IMR-90 (cell line): ENCODE results near the gene CCNL2. TPM values are rescaled to one million over a fixed set of nuclear protein-coding genes. Genes with fewer than 3 reads are reported as not detected.

Experiments used
- ATAC-seq: fragments of 200-7000 bp; cut with Tn5 transposase; 2 replicates; pipeline ENCODE4 v1.9.1; 2020; ENCODE audit warnings: low read depth, mild to moderate bottlenecking, moderate library complexity
- BruUV-seq: library from RNA; stranded (reverse); fragments of 400-500 nt; replicated peaks from 2 replicates; lab custom pipeline; 2021; lab: Mats Ljungman, UMichigan
- CTCF ChIA-PET: fragments of 300-600 bp; formaldehyde crosslinking; extraction: SDS; loops from one replicate; lab custom pipeline; 2021; ENCODE audit warnings: antibody characterized with exemption; lab: Yijun Ruan, JAX
- POLR2A ChIA-PET: fragments of 300-600 bp; sonication (Branson Sonifier 250); formaldehyde crosslinking; loops from one replicate; lab custom pipeline; 2022; ENCODE audit warnings: antibody characterized with exemption; ENCODE audit not compliant: unreplicated experiment; lab: Charles Lee
- DNase-seq: peaks from one replicate; pipeline ENCODE4 v3.0.0; 2013
- H2AFZ ChIP-seq: replicated peaks from 2 replicates; pipeline ENCODE3; 2013; ENCODE audit warnings: low read length, mild to moderate bottlenecking; ENCODE audit not compliant: poor library complexity
- H2AK5ac ChIP-seq: 2 replicates; pipeline ENCODE4 v1.6.1; 2013; ENCODE audit warnings: low read depth, low read length, inconsistent platforms
- H2AK9ac ChIP-seq: replicated peaks from 2 replicates; pipeline ENCODE3; 2013; ENCODE audit warnings: mild to moderate bottlenecking, low read depth, low read length, moderate library complexity; ENCODE audit not compliant: poor library complexity
- H2BK120ac ChIP-seq: 2 replicates; pipeline ENCODE4 v1.6.1; 2013; ENCODE audit warnings: low read depth, low read length, inconsistent platforms
- H2BK15ac ChIP-seq: 3 replicates; pipeline ENCODE4 v1.6.1; 2013; ENCODE audit warnings: low read depth, low read length, inconsistent platforms
- H2BK20ac ChIP-seq: 2 replicates; pipeline ENCODE4 v1.6.1; 2013; ENCODE audit warnings: low read depth, mild to moderate bottlenecking, inconsistent platforms, low read length, moderate library complexity
- H2BK5ac ChIP-seq: 2 replicates; pipeline ENCODE4 v1.6.1; 2013; ENCODE audit warnings: mild to moderate bottlenecking, low read depth, low read length, inconsistent platforms; ENCODE audit not compliant: poor library complexity, severe bottlenecking
- H3K14ac ChIP-seq: replicated peaks from 2 replicates; pipeline ENCODE4 v1.6.1; 2013; ENCODE audit warnings: low read depth, low read length, inconsistent platforms
- H3K18ac ChIP-seq: 2 replicates; pipeline ENCODE4 v1.6.1; 2013; ENCODE audit warnings: low read depth, low read length, control low read depth
- H3K23ac ChIP-seq: 2 replicates; pipeline ENCODE4 v1.6.1; 2013; ENCODE audit warnings: low read depth, low read length, inconsistent platforms
- H3K27ac ChIP-seq: 2 replicates; pipeline ENCODE4 v1.5.1; 2013; ENCODE audit warnings: mild to moderate bottlenecking, control low read depth, low read length; ENCODE audit not compliant: insufficient read depth
- H3K27me3 ChIP-seq: 2 replicates; pipeline ENCODE4 v1.6.1; 2013; ENCODE audit warnings: low read length; ENCODE audit not compliant: control insufficient read depth, insufficient read depth
- H3K36me3 ChIP-seq: 2 replicates; pipeline ENCODE4 v1.6.1; 2013; ENCODE audit warnings: low read length, mixed read lengths; ENCODE audit not compliant: control insufficient read depth, insufficient read depth
- H3K4ac ChIP-seq: 2 replicates; pipeline ENCODE4 v1.6.1; 2013; ENCODE audit warnings: low read depth, low read length, inconsistent platforms
- H3K4me1 ChIP-seq: 2 replicates; pipeline ENCODE4 v1.6.1; 2013; ENCODE audit warnings: low read length, mixed read lengths; ENCODE audit not compliant: control insufficient read depth, insufficient read depth
- H3K4me2 ChIP-seq: 2 replicates; pipeline ENCODE4 v1.6.1; 2013; ENCODE audit warnings: low read depth, mild to moderate bottlenecking, control low read depth, low read length, moderate library complexity
- H3K4me3 ChIP-seq: 2 replicates; pipeline ENCODE4 v1.5.1; 2013; ENCODE audit warnings: low read depth, mild to moderate bottlenecking, control low read depth, low read length, moderate library complexity; ENCODE audit not compliant: insufficient read depth
- H3K56ac ChIP-seq: 2 replicates; pipeline ENCODE4 v1.6.1; 2013; ENCODE audit warnings: low read length, inconsistent platforms; ENCODE audit not compliant: insufficient read depth; ENCODE audit errors: extremely low read depth
- H3K79me1 ChIP-seq, 2 experiments: 2 replicates each; pipeline ENCODE4 v1.6.1; 2013; ENCODE audit warnings: low read length in 2 of 2, inconsistent platforms in 1 of 2, low read depth in 1 of 2
- H3K9ac ChIP-seq: 2 replicates; pipeline ENCODE4 v1.6.1; 2013; ENCODE audit warnings: low read depth, low read length, control low read depth
- H3K9me1 ChIP-seq: 2 replicates; pipeline ENCODE4 v1.6.1; 2013; ENCODE audit warnings: low read length, inconsistent platforms; ENCODE audit not compliant: insufficient read depth
- H3K9me3 ChIP-seq: 2 replicates; pipeline ENCODE4 v1.6.1; 2013; ENCODE audit warnings: low read length; ENCODE audit not compliant: control insufficient read depth, insufficient read depth
- H4K20me1 ChIP-seq: 2 replicates; pipeline ENCODE4 v1.6.1; 2013; ENCODE audit warnings: low read length, inconsistent platforms; ENCODE audit not compliant: insufficient read depth
- H4K5ac ChIP-seq: 2 replicates; pipeline ENCODE4 v1.6.1; 2013; ENCODE audit warnings: mild to moderate bottlenecking, low read depth, low read length, control low read depth
- H4K8ac ChIP-seq, 2 experiments: 2 replicates each; pipeline ENCODE4 v1.6.1; 2013; ENCODE audit warnings: low read depth in 2 of 2, low read length in 2 of 2, control low read depth in 1 of 2, inconsistent platforms in 1 of 2
- H4K91ac ChIP-seq: 2 replicates; pipeline ENCODE4 v1.6.1; 2013; ENCODE audit warnings: low read depth, low read length, inconsistent platforms; ENCODE audit not compliant: insufficient read depth
- CHD1 ChIP-seq: IDR thresholded peaks from 2 replicates; pipeline ENCODE4 v1.6.1; 2012; ENCODE audit warnings: low read depth, low read length, improper control_type of control experiment
- CTCF ChIP-seq: conservative IDR thresholded peaks from 2 replicates; pipeline ENCODE4 v1.5.1; 2012; ENCODE audit warnings: mild to moderate bottlenecking, low read depth, low read length, improper control_type of control experiment
- MXI1 ChIP-seq: IDR thresholded peaks from 2 replicates; pipeline ENCODE4 v1.6.1; 2012; ENCODE audit warnings: low read depth, mild to moderate bottlenecking, low read length, moderate library complexity, borderline replicate concordance
- NFE2L2 ChIP-seq: fragments of 150-350 bp; IDR thresholded peaks from 2 replicates; pipeline ENCODE4 v1.6.1; 2016; ENCODE audit warnings: low read depth, mild to moderate bottlenecking, low read length
- RCOR1 ChIP-seq: IDR thresholded peaks from 2 replicates; pipeline ENCODE4 v1.6.1; 2012; ENCODE audit warnings: mild to moderate bottlenecking, low read length, improper control_type of control experiment; ENCODE audit not compliant: insufficient replicate concordance
- SMC3 ChIP-seq: fragments of 150-350 bp; IDR thresholded peaks from 2 replicates; pipeline ENCODE4 v1.6.1; 2016; ENCODE audit warnings: low read depth, mild to moderate bottlenecking, antibody characterized with exemption, low read length, moderate library complexity
- WGBS, 2 experiments: methylation state at CpG; one replicate each; pipeline versions ENCODE4 v1.1.5 to v1.1.7; 2013; ENCODE audit warnings: missing lambda C conversion rate in 2 of 2; ENCODE audit not compliant: insufficient read length in 1 of 2; ENCODE audit errors: extremely low coverage in 2 of 2; 5-methylcytosine and 5-hydroxymethylcytosine counted together
- dilution Hi-C: fragments of 300-500 bp; cut with HindIII; formaldehyde crosslinking; loops from one replicate; pipeline ENCODE4 v1.14.3; 2018; ENCODE audit warnings: low sequenced_read_pairs; ENCODE audit not compliant: unreplicated experiment
- in situ Hi-C: fragments of 300-500 bp; cut with MboI; formaldehyde crosslinking; loops from 3 replicates; pipeline ENCODE4 v1.14.3; 2019; ENCODE audit warnings: low sequenced_read_pairs, inconsistent platforms, mixed read lengths
- intact Hi-C: fragments of 100-400 bp; cut with micrococcal nuclease; formaldehyde crosslinking; loops from 2 replicates; pipeline ENCODE4 v1.10.0; 2022
- polyA plus RNA-seq, 3 experiments: library from polyadenylated mRNA; depleted of rRNA; stranded (reverse); fragments of >200 nt; gene quantifications; 2 replicates each; pipeline ENCODE4 v1.2.3, GENCODE V29; 2012; ENCODE audit warnings: low replicate concordance in 1 of 3
- total RNA-seq: library from RNA; depleted of rRNA; stranded (reverse); fragments of >200 nt; gene quantifications from 2 replicates; pipeline ENCODE4 v1.2.3, GENCODE V29; 2012

The CCNL2 gene
- total and polyA plus RNA-seq, 2 of the 4 experiments (the other 2 are of a cell fraction): 53.9 to 239 TPM

GRCh38 chr1:1347663-1348419 lies 51.3 kb downstream of the CCNL2 start:
- DNase-seq (peak; percentile 25), ATAC-seq (peak; percentile 15)
- peak overlapping the region; percentile 43 for H3K14ac ChIP-seq
- no peak overlapping the region for H2BK20ac ChIP-seq
- H3K9me3 ChIP-seq: no peaks in the 10 kb centered on the region
- no peak overlapping the region for H4K5ac ChIP-seq
- intact Hi-C loops (loop anchor here (2.0 kb wide), 1 partner anchor 51 kb away; the partner anchor contains the start of gene CCNL2), in situ Hi-C loops (no loop called here), dilution Hi-C loops (no loop called here)
- H2BK5ac ChIP-seq: peak overlapping the region; percentile 73
- CTCF ChIA-PET: interaction anchor here (0.8 kb wide), 1 partner anchor 24 kb away, joined by 3 read pairs; no protein-coding TSS in a partner anchor
- H3K4me2 ChIP-seq: peak overlapping the region; percentile 95
- H3K56ac ChIP-seq: peak overlapping the region; percentile 38; the same call in 1 of the 2 replicates
- peak overlapping the region; percentile 100 for H3K4me3 ChIP-seq
- H3K18ac ChIP-seq: no peak overlapping the region
- peak overlapping the region; percentile 19; the same call in 1 of the 2 replicates for H2BK120ac ChIP-seq
- peak overlapping the region; percentile 71 for H3K27ac ChIP-seq
- peak overlapping the region; percentile 78 for H2AFZ ChIP-seq
- H2BK15ac ChIP-seq: no peak overlapping the region
- peaks cover 44% of the 10 kb centered on the region for H3K4me1 ChIP-seq
- peak overlapping the region; percentile 45 for H3K4ac ChIP-seq
- no TSS peak for BruUV-seq
- peak overlapping the region; percentile 85 for H3K9ac ChIP-seq
- peak overlapping the region; percentile 94 for H2AK9ac ChIP-seq
- 0 out of 2 replicates have a peak, but pooled peaks cover 3% of the 10 kb centered on the region for H3K9me1 ChIP-seq
- peaks cover 14% of the 10 kb centered on the region for H3K36me3 ChIP-seq
- peak overlapping the region; percentile 9; the same call in 1 of the 2 replicates for H4K91ac ChIP-seq
- H3K27me3 ChIP-seq: no peaks in the 10 kb centered on the region
- H4K20me1 ChIP-seq: peaks cover 68% of the 10 kb centered on the region
- H2AK5ac ChIP-seq: peak overlapping the region; percentile 78
- TF ChIP-seq MXI1 (0 out of 2 replicates have a peak, but pooled peaks have one; percentile 12), CHD1 (no peak), NFE2L2 (no peak), RCOR1 (no peak), CTCF (no peak), SMC3 (no peak)
- H3K23ac ChIP-seq: peak overlapping the region; percentile 58; the same call in 1 of the 2 replicates
- POLR2A ChIA-PET: interaction anchor here (1.1 kb wide), 1 partner anchor 11 kb away, joined by 3 read pairs; no protein-coding TSS in a partner anchor
- H4K8ac ChIP-seq: peak overlapping the region in 1 of 2 experiments; percentile 58; a peak in 2 of 4 replicates
- 24% methylated on average over 10 of the region's 26 CpGs; no CpG with 5 or more reads in 1 of the 2 experiments for WGBS, 2 experiments
- H3K79me1 ChIP-seq: peaks cover 8 to 65% of the 10 kb centered on the region in 2 experiments; a peak in 3 of 4 replicates
